GM18867 (cell line): ENCODE measurements around the gene GASK1A.

ENCODE experiments used
- ATAC-seq: cut with Tn5 transposase; IDR thresholded peaks from one replicate; pipeline ENCODE4 v1.9.1; 2021; ENCODE audit warnings: mild to moderate bottlenecking, moderate library complexity; ENCODE audit not compliant: unreplicated experiment

The GASK1A gene

GRCh38 chr3:43012174-43012573, 33.1 kb downstream of the GASK1A start:
- no peak for ATAC-seq

GRCh38 chr3:43013256-43013655, 34.1 kb downstream of the GASK1A start:
- no peak for ATAC-seq

- ATAC-seq: no peak
These were observed 34.6 kb downstream of the GASK1A start for GRCh38 chr3:43013743-43014155.

DNA sequence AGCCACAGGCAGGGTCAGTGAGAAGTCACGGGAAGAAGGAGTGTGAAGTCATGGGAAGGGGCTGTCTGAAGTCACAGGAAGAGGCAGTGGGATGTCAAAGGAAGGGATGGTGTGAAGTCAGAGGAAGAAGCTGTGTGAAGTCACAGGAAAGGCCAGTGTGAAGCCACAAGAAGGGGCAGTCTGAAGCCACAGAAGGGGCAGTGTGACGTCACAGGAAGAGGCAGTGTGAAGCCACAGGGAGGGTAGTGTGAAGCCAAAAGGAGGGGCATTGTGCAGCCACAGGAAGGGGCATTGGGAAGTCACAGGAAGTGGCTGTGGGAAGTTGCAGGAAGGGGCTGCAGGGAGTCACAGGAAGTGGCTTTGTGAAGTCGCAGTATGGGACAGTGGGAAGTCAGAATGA, 35.1 kb downstream of the GASK1A start:
- no peak for ATAC-seq

DNA sequence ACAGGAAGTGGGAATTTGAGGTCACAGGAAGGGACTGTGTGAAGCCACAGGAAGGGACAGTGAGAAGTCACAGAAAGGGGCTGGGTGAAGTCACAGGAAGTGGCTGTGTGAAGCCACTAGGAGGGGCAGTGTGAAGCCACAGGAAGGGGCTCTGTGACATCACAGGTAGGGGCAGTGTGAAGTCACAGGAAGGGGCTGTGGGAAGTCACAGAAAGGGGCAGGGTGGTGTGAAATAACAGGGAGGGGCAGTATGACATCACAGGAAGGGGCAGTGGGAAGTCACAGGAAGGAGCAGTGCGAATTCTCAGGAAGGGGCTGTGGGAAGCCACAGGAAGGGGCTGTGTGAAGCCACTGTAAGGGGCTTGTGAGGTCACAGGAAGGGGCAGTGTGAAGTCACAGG, 35.8 kb downstream of the GASK1A start:
- no peak for ATAC-seq

DNA sequence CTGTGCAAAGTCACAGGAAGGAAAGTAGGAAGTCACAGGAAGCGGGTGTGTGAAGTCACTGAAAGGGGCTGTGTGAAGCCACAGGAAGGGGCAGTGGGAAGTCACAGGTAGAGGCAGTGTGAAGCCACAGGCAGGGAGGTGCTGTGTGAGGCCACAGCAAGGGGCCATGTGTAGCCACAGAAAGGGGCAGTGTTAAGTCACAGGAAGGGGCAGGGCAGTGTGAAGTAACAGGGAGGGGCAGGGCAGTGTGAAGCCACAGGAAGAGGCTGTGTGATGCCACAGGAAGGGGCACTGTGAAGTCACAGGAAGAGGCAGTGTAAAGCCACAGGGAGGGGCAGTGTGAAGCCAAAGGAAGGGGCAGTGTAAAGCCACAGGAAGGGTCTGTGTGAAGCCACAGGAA, 36.5 kb downstream of the GASK1A start:
- no peak for ATAC-seq

- ATAC-seq: no peak
These were observed 37.1 kb downstream of the GASK1A start for GRCh38 chr3:43015991-43016865.

DNA sequence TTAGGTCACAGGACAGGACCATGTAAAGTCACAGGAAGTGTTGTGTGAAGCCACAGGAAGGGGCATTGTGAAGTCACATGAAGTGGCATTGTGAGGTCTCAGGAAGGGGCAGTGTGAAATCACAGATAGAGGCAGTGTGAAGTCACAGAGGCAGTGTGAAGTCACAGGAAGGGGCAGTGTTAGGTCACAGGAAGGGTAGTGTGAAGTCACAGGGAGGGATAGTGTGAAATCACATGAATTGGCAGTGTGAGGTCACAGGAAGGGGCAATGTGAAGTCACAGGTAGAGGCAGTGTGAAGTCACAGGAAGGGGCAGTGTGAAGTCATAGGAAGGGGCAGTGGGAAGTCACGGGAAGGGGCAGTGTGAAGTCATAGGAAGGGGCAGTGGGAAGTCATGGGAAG, 37.9 kb downstream of the GASK1A start:
- ATAC-seq: no peak

GRCh38 chr3:43017593-43018195, 38.6 kb downstream of the GASK1A start:
- ATAC-seq: no peak

GRCh38 chr3:43018246-43018645, 39.1 kb downstream of the GASK1A start:
- ATAC-seq: no peak

DNA sequence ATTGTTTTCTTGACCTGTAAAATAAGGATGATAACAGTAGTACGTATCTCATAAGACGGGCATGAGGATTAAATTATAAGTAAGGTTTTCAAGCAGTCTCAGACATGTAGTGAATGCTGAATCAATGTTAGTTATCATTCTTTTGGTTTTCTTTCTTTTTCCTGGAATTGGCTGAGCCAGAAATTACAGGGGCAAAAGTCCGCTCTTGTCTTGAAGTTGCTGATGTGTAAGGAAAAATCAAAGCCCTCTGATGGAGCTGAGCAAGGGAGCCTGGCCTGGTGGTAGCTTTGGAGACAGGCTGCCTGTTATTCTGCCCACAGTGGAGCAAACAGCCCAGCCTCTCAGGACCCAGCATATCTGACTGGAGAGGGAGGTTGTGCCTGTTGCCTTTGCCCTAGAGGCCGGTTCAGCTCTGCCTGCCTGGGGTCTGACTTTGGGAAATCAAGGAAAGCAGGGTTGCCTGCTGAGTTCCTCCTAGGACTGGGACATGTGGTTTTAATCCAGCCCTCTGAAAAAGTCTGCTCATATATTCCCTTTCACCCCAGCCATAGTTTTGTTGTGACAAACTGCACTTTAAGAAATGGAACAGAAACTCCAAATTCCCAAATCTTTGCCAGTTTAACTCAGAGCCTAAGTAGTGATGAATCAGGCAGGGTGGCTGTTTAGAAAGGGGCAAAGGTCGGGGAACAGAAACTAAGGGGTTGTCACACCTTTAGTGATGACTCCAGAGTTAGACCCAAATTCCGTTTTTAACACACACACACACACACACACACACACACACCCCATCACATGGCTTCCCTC, 40.1 kb downstream of the GASK1A start:
- ATAC-seq: no peak

DNA sequence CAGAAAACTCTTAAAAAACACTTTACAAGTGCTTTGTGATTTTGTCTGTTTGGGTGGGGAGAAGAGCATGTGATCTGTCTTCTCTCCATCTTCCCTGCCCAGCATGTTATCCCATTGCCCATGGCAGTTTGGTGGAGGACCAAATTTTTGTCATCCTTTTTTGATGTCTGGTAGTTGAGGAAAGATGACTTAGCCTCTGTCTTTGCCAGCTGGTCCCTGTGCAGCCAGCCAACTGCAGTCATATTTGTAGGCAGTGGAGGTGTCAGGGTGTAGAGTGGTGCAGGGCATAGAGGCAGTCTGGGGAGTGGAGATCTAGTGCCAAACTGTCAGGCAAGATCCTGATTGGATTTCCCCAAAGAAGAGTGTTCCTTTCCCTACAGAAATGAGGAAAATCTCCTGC, 40.7 kb downstream of the GASK1A start:
- ATAC-seq: no peak

DNA sequence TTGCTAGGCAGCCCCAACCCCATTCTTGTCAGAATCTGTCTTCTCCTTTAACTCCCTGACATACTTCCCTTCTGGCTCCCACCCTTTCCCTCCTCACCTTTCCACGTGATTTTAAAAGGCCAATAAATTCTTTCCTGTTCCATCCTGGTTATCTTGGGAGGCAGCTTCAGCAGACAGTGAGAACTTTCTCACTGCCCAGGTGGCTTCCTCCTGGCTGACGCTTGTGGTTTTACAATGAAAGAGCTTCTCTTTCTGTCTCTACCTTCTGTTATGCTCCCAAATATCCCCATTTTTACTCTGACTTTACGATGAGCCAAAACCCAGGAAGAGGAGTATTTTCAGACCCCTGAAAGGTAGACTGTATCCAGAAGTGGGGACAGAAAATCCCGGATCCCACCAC, 42.1 kb downstream of the GASK1A start:
- ATAC-seq: no peak

GRCh38 chr3:43022121-43022520, 43.0 kb downstream of the GASK1A start:
- no peak for ATAC-seq

GRCh38 chr3:43023066-43023465, 44.0 kb downstream of the GASK1A start:
- no peak for ATAC-seq

DNA sequence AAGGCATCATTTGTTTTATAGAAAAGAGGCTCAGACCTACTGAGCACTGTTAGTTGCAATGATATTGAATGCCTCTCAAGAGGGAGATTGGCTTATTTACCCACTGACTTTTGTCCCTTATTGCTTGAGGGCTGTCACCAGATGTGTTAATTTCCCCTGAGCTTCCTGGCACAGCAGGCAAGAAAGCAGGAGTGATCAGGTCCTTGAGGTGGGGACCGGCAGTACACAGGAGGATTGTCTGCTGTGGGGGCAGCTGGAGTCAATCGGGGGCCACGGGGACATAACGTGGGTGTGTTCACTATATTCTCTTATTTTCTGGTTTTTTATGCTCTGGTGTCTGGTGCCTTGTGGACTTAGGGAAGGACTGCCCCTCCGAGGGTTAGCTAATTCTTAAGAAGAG, 44.6 kb downstream of the GASK1A start:
- no peak for ATAC-seq

DNA sequence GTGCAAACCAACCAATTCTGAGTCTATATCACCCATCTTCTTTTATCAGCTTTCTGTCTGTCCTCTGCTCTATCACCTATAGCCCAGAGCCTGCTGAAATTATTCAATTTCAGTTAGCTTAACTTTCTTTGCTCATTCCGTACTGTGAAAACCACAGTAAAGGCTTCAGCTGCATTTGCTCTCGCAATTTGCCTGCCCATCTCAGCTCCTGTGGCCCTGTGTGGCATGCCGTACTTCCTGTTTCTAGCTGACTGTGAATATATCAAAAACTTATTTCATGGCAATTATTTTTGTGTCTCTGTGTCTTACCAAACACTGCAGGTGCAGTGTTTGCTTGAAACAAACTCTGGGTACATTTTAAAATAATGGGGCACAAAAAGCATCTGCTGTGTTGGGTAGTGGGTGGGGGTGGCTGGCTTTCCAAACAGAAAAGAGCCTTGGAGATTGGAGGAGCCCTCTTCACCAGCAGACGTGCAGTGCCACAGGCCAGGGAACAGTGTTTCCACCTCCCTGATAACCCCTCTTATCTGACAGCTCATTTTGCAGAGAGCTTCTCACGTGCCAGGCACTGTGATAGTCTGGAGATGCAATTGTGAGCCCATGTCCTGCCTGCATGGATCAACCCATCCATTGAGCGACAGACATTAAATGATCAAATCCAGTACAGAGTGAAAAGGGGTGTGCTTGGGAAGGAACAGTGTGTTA, 45.2 kb downstream of the GASK1A start:
- peak; percentile 82 for ATAC-seq

DNA sequence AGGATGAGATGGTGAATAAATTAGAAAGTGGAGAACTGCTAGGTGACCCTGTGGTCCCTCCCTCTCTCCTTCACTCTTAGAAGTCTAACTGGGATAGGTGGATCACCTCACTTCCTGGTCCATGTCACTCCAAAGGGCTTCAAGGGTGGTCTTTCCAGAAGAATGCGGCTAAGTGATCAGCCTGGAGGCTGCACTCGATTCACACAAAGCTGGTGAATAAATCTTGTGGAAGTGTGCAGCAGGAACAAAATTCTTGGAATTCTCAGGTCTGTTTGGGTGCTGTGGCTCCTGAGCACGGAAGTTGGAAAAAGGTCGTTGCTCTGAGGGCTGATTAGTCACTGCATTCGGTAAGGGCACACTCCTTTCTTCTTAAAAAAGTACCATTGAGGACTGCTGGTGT, 46.3 kb downstream of the GASK1A start:
- no peak for ATAC-seq

DNA sequence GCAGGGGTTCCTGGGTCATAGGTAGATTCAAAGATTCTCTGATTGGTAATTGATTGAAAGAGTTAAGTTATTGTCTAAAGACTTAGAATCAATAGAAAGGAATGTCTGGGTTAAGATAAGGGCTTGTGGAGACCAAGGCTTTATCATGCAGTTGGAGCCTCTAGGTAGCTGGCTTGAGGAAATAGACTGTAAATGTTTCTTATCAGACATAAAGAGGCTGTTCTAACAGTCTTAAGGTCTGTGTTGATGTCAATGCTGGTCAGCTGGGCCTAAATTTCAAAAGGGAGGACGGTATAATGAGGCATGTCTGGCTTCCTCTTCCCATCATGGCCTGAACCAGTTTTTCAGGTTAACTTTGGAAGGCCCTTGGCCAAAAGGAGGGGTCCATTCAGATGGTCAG, 48.9 kb downstream of the GASK1A start:
- ATAC-seq: no peak

DNA sequence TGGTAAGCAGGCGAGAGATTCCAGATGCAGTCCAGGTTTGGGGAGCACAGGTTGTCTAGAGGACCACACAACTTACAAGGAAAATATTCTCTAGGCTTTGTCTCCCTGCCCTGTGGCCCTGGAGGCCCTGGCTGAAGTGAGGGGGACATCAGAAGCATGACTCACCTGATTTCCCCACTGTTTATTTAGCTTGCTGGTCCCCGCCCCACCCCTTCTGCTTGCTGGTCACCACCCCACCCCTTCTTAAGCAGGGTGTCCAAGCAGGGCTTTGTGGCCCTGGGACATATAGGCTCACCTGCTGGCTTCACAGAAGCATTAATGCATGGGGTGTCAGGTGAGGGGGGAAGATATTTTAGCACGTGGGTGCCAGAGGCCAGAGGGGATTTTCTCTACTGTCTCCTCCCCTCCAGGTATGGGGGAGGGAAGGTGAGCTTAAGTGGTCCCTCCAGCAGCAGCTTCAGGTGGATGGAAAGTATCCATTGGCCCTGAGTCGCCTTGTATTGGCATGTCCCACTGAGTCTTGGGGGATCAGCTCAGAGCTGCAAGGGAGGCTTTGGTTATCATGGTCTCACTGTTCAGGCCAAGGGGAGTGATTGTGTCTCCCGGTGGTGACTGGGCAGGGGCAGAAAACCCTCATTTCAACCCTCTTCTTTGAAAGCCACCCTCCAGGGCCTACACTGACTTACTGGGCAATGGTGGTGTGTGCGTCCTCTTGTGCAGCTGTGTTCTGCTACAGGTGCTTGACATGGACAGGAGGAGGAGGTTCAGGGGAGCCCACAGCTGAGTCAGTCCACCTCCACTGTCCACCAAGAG, 49.8 kb downstream of the GASK1A start:
- ATAC-seq: no peak
